GM13976 (cell line): ENCODE results near the gene RELN.

Source experiments
- DNase-seq: peaks from one replicate; pipeline ENCODE4 v3.0.0; 2012; ENCODE audit warnings: low spot score
- CTCF ChIP-seq: IDR thresholded peaks from 2 replicates; pipeline ENCODE4 v1.5.1; 2012; ENCODE audit warnings: borderline replicate concordance, mild to moderate bottlenecking; ENCODE audit not compliant: insufficient read depth; ENCODE audit errors: extremely low read depth, missing control alignments, control extremely low read depth
- in situ Hi-C: fragments of 300-500 bp; cut with MboI; formaldehyde crosslinking; loops from one replicate; pipeline ENCODE4 v1.12.0; 2022; ENCODE audit warnings: low sequenced_read_pairs, mixed read lengths, inconsistent platforms; ENCODE audit not compliant: unreplicated experiment

RELN gene

GRCh38 chr7:103799298-103799697 lies 190.2 kb downstream of the RELN start:
- TF ChIP-seq CTCF: no peak
- no peak for DNase-seq
- in situ Hi-C loops: no loop called here

- no peak for DNase-seq
- in situ Hi-C loops: no loop called here
- no peak for TF ChIP-seq CTCF
These were observed 191.7 kb downstream of the RELN start for GRCh38 chr7:103797647-103798307.

- DNase-seq: no peak
- in situ Hi-C loops: no loop called here
- no peak for TF ChIP-seq CTCF
These were observed 193.0 kb downstream of the RELN start for GRCh38 chr7:103796327-103796962.

GRCh38 chr7:103795787-103796186 lies 193.7 kb downstream of the RELN start:
- no peak for DNase-seq
- no peak for TF ChIP-seq CTCF
- in situ Hi-C loops: no loop called here

- TF ChIP-seq CTCF: no peak
- in situ Hi-C loops: no loop called here
- DNase-seq: no peak
These were observed 194.4 kb downstream of the RELN start for GRCh38 chr7:103795107-103795506.

- TF ChIP-seq CTCF: no peak
- in situ Hi-C loops: no loop called here
These were observed 195.0 kb downstream of the RELN start for GRCh38 chr7:103794424-103794823.

GRCh38 chr7:103793614-103794013 lies 195.8 kb downstream of the RELN start:
- in situ Hi-C loops: no loop called here
- DNase-seq: no peak
- no peak for TF ChIP-seq CTCF

More at GRCh38 chr7:103794424-103794823, 195.0 kb downstream of the RELN start:
- no peak for DNase-seq
